ENCODE data around the gene PPP2R5A.
"Not testable (repeated sequence)": the region's sequence is repeated elsewhere in the genome, so short reads cannot be mapped to it uniquely, and the experiment has no call there.

The PPP2R5A gene

GRCh38 chr1:212302745-212303383 lies 17.7 kb downstream of the PPP2R5A start:
- Histone ChIP-seq H3K27me3 (ENCODE audit: insufficient read depth, low read length) (no peaks in the 10 kb centered on the region), H3K9me3 (ENCODE audit: low read length) (peaks cover 6% of the 10 kb centered on the region; the same call in 1 of the 2 replicates), H3K36me3 (ENCODE audit: insufficient read depth, low read length) (peaks cover 16% of the 10 kb centered on the region), H4K20me1 (ENCODE audit: insufficient read depth, low read length) (no peaks in the 10 kb centered on the region), H3K27ac (ENCODE audit: low read depth, low read length, poor library complexity, severe bottlenecking) (no peak overlapping the region), H3K9ac (ENCODE audit: low read length) (no peak overlapping the region), H3K4me1 (ENCODE audit: insufficient read depth, low read length, severe bottlenecking) (no peaks in the 10 kb centered on the region), H2AFZ (ENCODE audit: low read length) (no peak overlapping the region), H3F3A (ENCODE audit: insufficient read depth, low read length) (no peaks in the 10 kb centered on the region), H3K79me2 (ENCODE audit: insufficient read depth, low read length) (peaks cover 79% of the 10 kb centered on the region), H3K4me2 (ENCODE audit: low read length) (no peak overlapping the region), H3K4me3 (ENCODE audit: low read depth, low read length, poor library complexity, severe bottlenecking) (no peak overlapping the region), H3K9me2 (ENCODE audit: low read depth, low read length) (no peaks in the 10 kb centered on the region)
- no peak for TF ChIP-seq EZH2 (IDR thresholded peaks at IDR 0.05; ENCODE audit: borderline replicate concordance, low read length)
- TF ChIP-seq CTCF (IDR thresholded peaks at IDR 0.05; ENCODE audit: low read length): no peak

GRCh38 chr1:212305342-212305741 lies 20.1 kb downstream of the PPP2R5A start:
- no peaks in the 10 kb centered on the region for H3K27me3 ChIP-seq (ENCODE audit: insufficient read depth, low read length)
- H3K9me2 ChIP-seq (ENCODE audit: low read depth, low read length): no peaks in the 10 kb centered on the region
- no peak overlapping the region for H2AFZ ChIP-seq (ENCODE audit: low read length)
- H3K36me3 ChIP-seq (ENCODE audit: insufficient read depth, low read length): peaks cover 38% of the 10 kb centered on the region
- H4K20me1 ChIP-seq (ENCODE audit: insufficient read depth, low read length): no peaks in the 10 kb centered on the region
- H3K79me2 ChIP-seq (ENCODE audit: insufficient read depth, low read length): peaks cover 85% of the 10 kb centered on the region
- H3K4me2 ChIP-seq (ENCODE audit: low read length): no peak overlapping the region
- no peaks in the 10 kb centered on the region for H3K4me1 ChIP-seq (ENCODE audit: insufficient read depth, low read length, severe bottlenecking)
- H3K4me3 ChIP-seq (ENCODE audit: low read depth, low read length, poor library complexity, severe bottlenecking): no peak overlapping the region
- no peak overlapping the region for H3K27ac ChIP-seq (ENCODE audit: low read depth, low read length, poor library complexity, severe bottlenecking)
- TF ChIP-seq EZH2 (IDR thresholded peaks at IDR 0.05; ENCODE audit: borderline replicate concordance, low read length) (no peak), CTCF (IDR thresholded peaks at IDR 0.05; ENCODE audit: low read length) (no peak)
- H3K9me3 ChIP-seq (ENCODE audit: low read length): peaks cover 6% of the 10 kb centered on the region; the same call in 1 of the 2 replicates
- no peaks in the 10 kb centered on the region for H3F3A ChIP-seq (ENCODE audit: insufficient read depth, low read length)
- no peak overlapping the region for H3K9ac ChIP-seq (ENCODE audit: low read length)

GRCh38 chr1:212305984-212306452 lies 20.8 kb downstream of the PPP2R5A start:
- H4K20me1 ChIP-seq (ENCODE audit: insufficient read depth, low read length); H3K27me3 ChIP-seq (ENCODE audit: insufficient read depth, low read length); H3K4me2 ChIP-seq (ENCODE audit: low read length); H3K4me1 ChIP-seq (ENCODE audit: insufficient read depth, low read length, severe bottlenecking); H3K27ac ChIP-seq (ENCODE audit: low read depth, low read length, poor library complexity, severe bottlenecking); H3K9ac ChIP-seq (ENCODE audit: low read length); H3K9me2 ChIP-seq (ENCODE audit: low read depth, low read length); H3F3A ChIP-seq (ENCODE audit: insufficient read depth, low read length); H3K4me3 ChIP-seq (ENCODE audit: low read depth, low read length, poor library complexity, severe bottlenecking); H3K9me3 ChIP-seq (ENCODE audit: low read length); H2AFZ ChIP-seq (ENCODE audit: low read length): not testable (repeated sequence)
- Histone ChIP-seq H3K79me2 (ENCODE audit: insufficient read depth, low read length) (peaks cover 85% of the 10 kb centered on the region), H3K36me3 (ENCODE audit: insufficient read depth, low read length) (peaks cover 44% of the 10 kb centered on the region)

- no peaks in the 10 kb centered on the region for H3K27me3 ChIP-seq (ENCODE audit: insufficient read depth, low read length)
- TF ChIP-seq EZH2 (IDR thresholded peaks at IDR 0.05; ENCODE audit: borderline replicate concordance, low read length) (no peak), CTCF (IDR thresholded peaks at IDR 0.05; ENCODE audit: low read length) (no peak)
- no peaks in the 10 kb centered on the region for H3K4me1 ChIP-seq (ENCODE audit: insufficient read depth, low read length, severe bottlenecking)
- H3K4me2 ChIP-seq (ENCODE audit: low read length): no peak overlapping the region
- no peak overlapping the region for H3K27ac ChIP-seq (ENCODE audit: low read depth, low read length, poor library complexity, severe bottlenecking)
- no peak overlapping the region for H2AFZ ChIP-seq (ENCODE audit: low read length)
- H4K20me1 ChIP-seq (ENCODE audit: insufficient read depth, low read length): no peaks in the 10 kb centered on the region
- no peaks in the 10 kb centered on the region for H3K9me2 ChIP-seq (ENCODE audit: low read depth, low read length)
- H3F3A ChIP-seq (ENCODE audit: insufficient read depth, low read length): no peaks in the 10 kb centered on the region
- H3K4me3 ChIP-seq (ENCODE audit: low read depth, low read length, poor library complexity, severe bottlenecking): no peak overlapping the region
- no peaks in the 10 kb centered on the region for H3K9me3 ChIP-seq (ENCODE audit: low read length)
- H3K36me3 ChIP-seq (ENCODE audit: insufficient read depth, low read length): peaks cover 48% of the 10 kb centered on the region
- peaks cover 84% of the 10 kb centered on the region for H3K79me2 ChIP-seq (ENCODE audit: insufficient read depth, low read length)
- H3K9ac ChIP-seq (ENCODE audit: low read length): no peak overlapping the region
Observed at GRCh38 chr1:212309967-212310366, 24.8 kb downstream of the PPP2R5A start.
